HG02943 (cell line): Measurements from ENCODE around the gene STAT4.

Experiments used
- ATAC-seq: cut with Tn5 transposase; IDR thresholded peaks from one replicate; pipeline ENCODE4 v1.9.1; 2021; ENCODE audit warnings: mild to moderate bottlenecking, low read depth, moderate library complexity; ENCODE audit not compliant: unreplicated experiment

STAT4 gene

DNA sequence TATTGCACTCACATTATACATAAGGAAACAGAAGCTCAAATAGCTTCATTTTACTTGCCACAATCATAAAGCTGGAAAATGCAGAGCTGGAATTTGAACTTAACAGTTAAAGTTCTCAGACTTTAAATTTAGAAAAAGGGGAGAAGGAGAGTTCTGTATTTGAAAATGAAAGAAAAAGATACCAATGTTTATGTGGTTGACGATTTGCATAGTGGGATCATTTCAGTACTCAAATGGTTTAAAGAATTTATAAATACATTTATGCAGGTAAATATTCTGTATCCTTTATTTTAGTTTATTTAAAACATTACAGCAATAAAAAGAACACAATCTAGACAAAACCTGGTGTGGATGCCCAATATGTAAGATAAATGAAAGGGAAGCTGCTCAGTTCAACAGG, 25.5 kb upstream of the STAT4 start:
- ATAC-seq: no peak

GRCh38 chr2:191174442-191174841, 23.6 kb upstream of the STAT4 start:
- ATAC-seq: no peak

- ATAC-seq: no peak
Observed at GRCh38 chr2:191173206-191173605, 22.4 kb upstream of the STAT4 start.

- ATAC-seq: no peak
Observed at GRCh38 chr2:191171708-191172355, 21.0 kb upstream of the STAT4 start.

GRCh38 chr2:191171286-191171685, 20.5 kb upstream of the STAT4 start:
- ATAC-seq: no peak

DNA sequence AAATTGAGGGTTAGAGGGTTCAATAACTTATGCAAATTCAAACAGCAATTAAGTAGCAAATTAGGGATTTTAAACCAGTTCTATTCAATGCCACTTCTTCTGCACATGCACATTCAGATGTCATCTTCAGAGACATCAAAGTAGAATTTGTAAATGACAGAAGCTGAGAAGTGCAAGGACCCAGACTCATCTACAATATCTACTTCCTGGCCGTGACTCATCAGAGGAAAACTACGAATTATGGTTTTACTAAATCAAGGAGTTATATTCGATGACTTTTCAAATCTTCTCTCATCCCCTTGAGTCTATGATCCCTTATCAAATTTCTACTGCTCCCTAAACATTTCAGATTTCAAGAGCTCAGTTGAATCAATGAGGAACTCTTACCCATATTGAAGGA, 20.0 kb upstream of the STAT4 start:
- ATAC-seq: no peak

DNA sequence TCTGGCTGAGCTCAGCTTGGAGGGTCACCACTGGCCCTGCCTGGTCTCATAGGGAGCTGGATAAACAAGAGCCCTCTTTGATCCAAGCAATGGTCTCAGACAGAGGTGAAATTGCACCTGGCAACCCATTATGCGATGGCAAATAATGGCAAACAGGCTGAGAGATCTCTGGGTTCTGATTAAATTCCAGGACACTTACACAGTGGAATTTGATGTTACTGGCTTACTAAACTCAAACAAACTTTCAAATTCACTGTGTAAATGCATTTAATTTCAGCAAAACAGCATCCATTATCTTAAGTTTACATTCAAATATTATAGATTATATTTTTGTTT, 19.5 kb upstream of the STAT4 start:
- no peak for ATAC-seq

DNA sequence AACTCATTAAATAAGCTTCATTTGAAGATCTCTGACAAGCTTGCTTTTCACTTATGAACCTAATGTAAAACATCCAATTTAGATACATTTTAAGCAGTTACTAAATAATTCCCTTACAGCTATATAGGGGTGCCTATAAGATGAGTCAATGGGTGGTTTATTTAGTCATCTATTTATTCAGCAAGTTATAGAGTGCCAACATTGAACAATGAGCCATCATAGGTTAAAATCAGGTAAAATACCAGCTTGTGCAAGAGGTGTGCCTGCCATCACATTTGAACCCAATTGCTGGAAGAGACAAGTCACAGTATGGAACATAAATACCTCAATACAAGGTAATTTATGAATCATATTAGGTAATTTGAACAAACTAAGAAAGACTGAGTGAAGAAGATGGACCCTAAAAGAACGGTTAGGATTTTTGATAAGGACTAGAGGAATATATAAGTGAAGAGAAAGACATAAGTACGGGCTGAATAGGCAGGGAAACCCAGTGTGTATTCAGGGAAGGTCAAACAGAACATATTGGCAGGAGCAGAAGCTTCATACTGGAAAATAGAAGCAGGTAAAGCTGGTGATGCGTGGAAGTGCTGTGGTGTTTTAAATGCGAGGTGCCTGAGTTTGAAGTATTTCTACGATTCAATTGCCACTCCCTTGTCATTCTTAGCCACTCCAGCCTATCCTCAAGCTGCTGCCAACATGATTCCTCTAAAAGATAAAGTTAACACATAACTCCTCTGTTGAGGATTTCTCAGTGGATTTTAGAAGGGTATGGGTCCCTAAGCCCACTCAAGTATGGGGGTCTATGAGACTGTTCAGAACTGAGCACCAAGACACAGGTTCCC, 18.9 kb upstream of the STAT4 start:
- no peak for ATAC-seq

DNA sequence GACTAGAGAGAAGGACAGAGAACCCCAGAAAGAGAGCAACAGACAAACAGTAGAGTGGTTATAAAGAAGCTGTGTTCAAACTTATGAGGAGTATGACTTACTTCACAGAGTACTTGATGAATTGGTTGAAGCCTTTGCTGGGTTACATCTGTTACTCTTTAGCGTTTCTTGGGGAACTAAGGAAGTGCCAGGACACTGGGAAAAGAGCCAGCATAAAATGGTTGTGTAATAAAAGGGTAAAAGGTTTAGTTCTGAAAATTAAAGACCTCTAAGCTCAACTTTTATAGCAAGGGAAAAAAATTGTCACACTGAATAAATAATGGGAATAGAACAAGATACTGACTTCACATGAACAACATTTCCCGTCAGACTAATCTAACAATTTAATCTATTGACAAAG, 17.0 kb upstream of the STAT4 start:
- no peak for ATAC-seq

DNA sequence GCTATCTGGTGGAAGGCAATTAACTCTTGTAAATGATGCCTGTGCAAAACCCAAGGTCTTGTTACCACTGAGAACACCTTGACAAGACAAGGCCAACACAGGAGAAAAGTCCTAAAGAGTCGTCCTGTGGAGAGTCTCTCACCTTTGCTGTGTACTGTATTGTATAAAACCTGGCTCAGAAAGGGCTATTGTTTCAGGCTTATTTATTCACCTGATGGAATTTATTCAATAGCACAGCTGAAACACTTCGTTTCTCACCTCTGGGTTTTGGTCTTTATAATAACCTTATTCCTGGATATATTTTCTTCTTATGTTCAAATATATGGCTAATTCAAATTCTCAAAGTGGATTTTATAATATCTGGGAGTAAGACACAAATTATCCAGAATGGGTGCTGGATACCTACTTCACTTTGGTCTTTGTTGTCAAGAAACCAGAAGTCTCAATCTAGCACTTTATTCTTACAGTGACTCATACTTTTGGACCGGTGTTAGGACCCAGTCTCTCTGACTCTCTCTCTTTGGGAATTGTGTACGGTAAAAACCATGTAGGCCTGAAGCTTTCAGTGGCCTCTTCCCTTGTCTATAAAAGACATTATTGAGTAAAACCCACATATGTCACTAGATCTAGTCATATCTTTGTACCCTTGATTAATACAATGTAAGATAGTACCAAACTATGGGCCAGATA, 16.1 kb upstream of the STAT4 start:
- ATAC-seq: no peak

- ATAC-seq: no peak
Observed at GRCh38 chr2:191166111-191166755, 15.4 kb upstream of the STAT4 start.

DNA sequence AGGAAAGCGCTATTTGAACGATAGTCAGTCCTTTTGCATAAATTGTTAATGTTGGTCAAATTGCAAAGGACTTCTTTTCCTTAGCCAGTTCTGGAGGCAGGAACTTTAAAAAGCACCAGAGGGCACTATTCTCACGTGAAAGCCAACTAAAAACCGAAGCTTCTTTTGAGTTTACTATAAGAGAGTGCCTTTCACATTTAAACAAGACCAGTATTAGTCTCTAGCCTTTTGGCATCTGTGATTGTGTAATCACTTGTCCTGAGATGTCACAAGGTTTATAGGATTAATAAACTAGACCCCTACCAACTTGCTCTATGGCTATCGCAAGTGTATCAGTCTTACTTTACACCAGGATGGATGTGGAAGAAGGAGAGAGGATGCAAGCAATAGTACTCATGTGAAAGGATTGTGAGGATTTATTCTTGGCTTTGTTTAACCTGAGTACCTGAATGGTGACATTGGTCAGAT, 14.4 kb upstream of the STAT4 start:
- ATAC-seq: no peak

DNA sequence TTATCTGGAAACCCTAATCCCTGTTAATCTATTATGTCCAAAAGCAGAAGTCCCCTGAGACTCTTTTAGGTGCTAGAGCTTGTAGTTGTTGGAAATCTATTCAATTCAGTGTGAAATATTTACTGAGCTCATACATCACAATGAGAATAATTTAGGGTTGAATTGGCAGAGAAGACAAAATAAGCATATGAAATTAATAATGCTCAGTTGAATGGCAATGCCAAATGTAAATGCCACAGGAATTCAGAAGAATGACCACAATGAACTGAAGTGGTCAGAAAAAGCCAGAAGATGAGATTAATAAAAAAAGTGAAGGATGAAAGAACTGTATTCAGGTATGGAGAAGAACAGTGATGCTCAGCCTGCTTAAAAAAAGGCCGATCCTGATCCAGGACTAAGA, 8.0 kb upstream of the STAT4 start:
- no peak for ATAC-seq

DNA sequence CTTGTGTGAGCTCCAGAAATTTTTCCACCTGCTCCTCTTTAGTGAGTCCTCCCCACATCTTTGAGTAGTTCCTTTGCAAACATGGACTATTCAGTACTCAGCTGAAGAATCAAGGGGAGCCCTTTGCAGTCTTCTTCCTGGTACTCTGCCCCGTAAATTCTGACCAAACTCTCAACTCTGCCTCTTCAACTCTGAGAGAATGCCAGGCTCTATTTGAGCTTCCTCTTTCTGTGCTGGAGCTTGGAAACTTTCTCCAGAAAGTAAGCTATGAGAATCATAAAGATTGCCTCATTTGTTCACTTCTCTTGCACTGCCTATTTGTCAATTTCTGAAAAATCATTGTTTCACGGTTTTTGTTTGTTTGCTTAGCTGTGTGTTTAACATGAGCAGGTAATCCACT, 7.4 kb upstream of the STAT4 start:
- ATAC-seq: no peak

GRCh38 chr2:191155608-191156071, 4.8 kb upstream of the STAT4 start:
- ATAC-seq: no peak

DNA sequence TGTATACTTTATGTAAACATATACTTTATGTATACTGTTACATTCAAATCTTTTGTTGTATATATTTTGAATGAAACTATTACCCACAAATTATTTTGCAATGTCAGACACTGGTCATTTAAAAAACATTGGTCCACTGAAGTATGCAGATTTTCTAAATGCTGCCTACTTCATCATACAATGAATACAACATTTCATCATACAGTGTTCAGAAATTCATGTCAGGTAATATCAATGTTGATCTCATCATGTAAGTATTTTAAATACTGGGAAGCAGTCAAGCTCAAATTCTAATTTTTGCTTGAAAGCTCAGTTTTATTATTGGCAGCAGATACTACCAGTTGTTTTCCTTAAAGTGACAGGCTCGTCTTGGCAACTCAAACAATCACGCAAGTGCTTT, 2.9 kb upstream of the STAT4 start:
- ATAC-seq: no peak

GRCh38 chr2:191152482-191153240, 1.9 kb upstream of the STAT4 start:
- ATAC-seq: no peak

GRCh38 chr2:191151331-191151730, 537 bp upstream of the STAT4 start:
- ATAC-seq: no peak

GRCh38 chr2:191150230-191150599, 579 bp downstream of the STAT4 start:
- ATAC-seq: peak; percentile 45

DNA sequence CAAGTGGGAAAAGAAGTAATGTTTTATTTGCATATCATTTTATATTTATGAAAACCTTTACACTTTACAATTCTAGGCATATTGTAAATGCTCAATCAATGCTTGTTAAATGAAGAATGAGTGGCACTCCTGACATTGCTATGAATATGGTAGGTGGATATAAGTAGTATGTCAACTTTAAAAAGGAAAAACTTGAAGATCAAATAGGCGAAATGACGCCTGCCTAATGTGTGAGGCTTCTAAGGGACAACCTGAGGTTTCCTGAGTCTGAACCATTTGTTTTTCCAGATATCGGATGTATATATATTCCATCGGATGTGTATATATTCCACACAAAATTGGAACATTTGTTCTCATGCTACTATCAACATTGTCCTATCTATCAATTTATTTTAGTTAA, 1.4 kb downstream of the STAT4 start:
- ATAC-seq: no peak
